ENCODE results near the gene SMOC2. TPM values are rescaled to one million over a fixed set of nuclear protein-coding genes. Genes with fewer than 3 reads are reported as not detected.

SMOC2 gene
- total RNA-seq, 1 experiment from 2014 or later, result not detected

DNA sequence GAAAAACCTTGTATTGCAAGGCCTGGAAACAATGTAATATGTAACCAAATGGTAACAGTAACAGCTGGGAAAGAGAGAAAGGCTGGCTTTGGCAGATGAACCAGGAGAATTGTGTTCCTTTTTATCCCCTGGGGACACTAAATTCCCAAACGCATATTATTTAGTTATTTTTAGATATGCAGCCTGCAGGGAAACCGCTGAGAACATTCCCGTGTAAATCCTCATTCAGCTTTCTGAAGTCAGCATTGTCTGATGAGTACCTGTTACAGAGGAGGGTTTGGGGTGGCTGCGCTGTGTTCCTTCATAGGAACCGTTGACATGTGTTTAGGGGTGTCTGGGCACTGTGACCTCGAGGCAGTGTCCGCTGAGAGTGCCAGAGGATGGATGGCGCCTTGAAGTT, 101.3 kb downstream of the SMOC2 start:
- DNase-seq (ENCODE audit: low read depth in 1 of 2, low spot score in 2 of 2), result no peak
- peaks cover 14% of the 10 kb centered on the region; the same call in 1 of the 2 replicates for H3K9me3 ChIP-seq (replicated peaks)
- H3K36me3 ChIP-seq, result no peaks in the 10 kb centered on the region

DNA sequence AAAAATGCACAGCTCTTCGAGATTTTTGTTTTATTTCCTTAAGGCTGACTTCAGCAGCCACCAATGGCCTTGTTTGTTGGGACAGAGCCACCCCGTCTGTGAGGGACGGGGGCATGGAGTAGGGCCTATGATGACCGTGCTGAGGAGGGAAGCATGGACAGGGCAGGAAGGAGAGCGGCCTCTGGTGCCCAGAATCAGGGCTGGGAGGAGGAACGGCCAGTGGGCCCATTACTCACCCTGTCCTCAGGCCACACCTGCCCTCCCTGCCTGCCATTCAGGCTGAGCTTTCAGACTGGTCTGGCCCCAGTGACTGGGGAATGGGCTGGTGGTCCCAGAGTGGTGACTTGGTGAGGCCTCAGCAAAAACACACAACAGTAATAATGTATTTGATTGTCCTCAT, 104.4 kb downstream of the SMOC2 start:
- Histone ChIP-seq H3K27me3 (replicated peaks) (no peaks in the 10 kb centered on the region), H3K9me3 (replicated peaks) (peaks cover 13% of the 10 kb centered on the region), H3K36me3 (no peaks in the 10 kb centered on the region)

More for the DNA sequence above, 101.3 kb downstream of the SMOC2 start:
- Histone ChIP-seq H3K4me1 (replicated peaks) (no peaks in the 10 kb centered on the region), H3K4me3 (no peak overlapping the region), H3K27ac (no peak overlapping the region), H3K27me3 (replicated peaks) (no peaks in the 10 kb centered on the region)

DNA sequence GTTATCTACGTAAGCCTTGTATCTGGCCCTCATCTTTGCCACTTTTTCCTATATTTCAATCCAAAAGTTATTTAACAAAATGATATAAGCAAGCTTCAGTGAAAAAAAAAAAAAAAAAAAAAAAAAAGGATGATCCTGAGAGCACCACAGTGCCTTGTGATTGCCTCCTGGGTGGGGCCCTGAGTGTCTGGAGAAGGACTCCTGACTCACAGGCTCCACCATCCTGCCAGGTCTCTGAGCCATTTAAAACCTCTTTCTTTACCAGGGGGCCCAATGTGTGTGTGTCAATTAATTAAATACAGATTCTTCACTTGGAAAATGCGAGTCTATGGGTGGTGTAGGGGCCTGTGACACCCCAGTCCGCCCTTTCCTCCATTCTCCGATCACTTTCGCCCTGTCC, 105.2 kb downstream of the SMOC2 start:
- no peak for DNase-seq (ENCODE audit: low read depth in 1 of 2, low spot score in 2 of 2)
- Histone ChIP-seq H3K4me1 (replicated peaks) (no peaks in the 10 kb centered on the region), H3K9me3 (replicated peaks) (peaks cover 13% of the 10 kb centered on the region), H3K4me3 (no peak overlapping the region), H3K27me3 (replicated peaks) (no peaks in the 10 kb centered on the region), H3K36me3 (no peaks in the 10 kb centered on the region), H3K27ac (no peak overlapping the region)

More for the DNA sequence above, 104.4 kb downstream of the SMOC2 start:
- no peak overlapping the region for H3K27ac ChIP-seq
- no peaks in the 10 kb centered on the region for H3K4me1 ChIP-seq (replicated peaks)
- no peak overlapping the region for H3K4me3 ChIP-seq
- DNase-seq (ENCODE audit: low read depth in 1 of 2, low spot score in 2 of 2), result no peak

DNA sequence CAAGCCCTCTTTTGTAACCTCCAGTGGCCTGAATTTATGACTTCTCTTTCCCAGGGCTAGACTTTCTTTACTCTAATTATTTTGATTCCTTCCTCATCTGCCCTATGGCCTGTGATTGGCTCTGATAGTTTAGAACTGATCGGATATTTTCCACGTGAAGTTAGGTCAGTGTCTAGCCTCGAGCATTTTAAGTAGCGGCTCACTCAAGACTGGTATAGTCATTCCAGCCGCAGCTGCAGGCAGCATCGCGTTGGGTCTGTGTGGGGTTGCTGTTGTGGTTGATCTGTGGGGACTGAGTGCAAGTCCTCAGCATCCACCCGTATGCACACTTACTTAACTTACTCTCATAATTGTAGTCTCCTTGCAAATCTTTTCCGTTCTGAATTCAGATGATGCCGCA, 105.7 kb downstream of the SMOC2 start:
- H3K9me3 ChIP-seq (replicated peaks), result peaks cover 13% of the 10 kb centered on the region
- no peaks in the 10 kb centered on the region for H3K4me1 ChIP-seq (replicated peaks)
- no peak for DNase-seq (ENCODE audit: low read depth in 1 of 2, low spot score in 2 of 2)
- no peaks in the 10 kb centered on the region for H3K36me3 ChIP-seq
- H3K27ac ChIP-seq, result no peak overlapping the region
- no peaks in the 10 kb centered on the region for H3K27me3 ChIP-seq (replicated peaks)
- no peak overlapping the region for H3K4me3 ChIP-seq

- H3K27me3 ChIP-seq (replicated peaks), result no peaks in the 10 kb centered on the region
- H3K4me1 ChIP-seq (replicated peaks), result no peaks in the 10 kb centered on the region
- peaks cover 2% of the 10 kb centered on the region; the same call in 1 of the 2 replicates for H3K9me3 ChIP-seq (replicated peaks)
- no peak overlapping the region for H3K4me3 ChIP-seq
- no peak for DNase-seq (ENCODE audit: low read depth in 1 of 2, low spot score in 2 of 2)
- no peak overlapping the region for H3K27ac ChIP-seq
- H3K36me3 ChIP-seq, result no peaks in the 10 kb centered on the region
Measured at GRCh38 chr6:168550326-168550725, 109.3 kb downstream of the SMOC2 start.

- Histone ChIP-seq H3K36me3 (no peaks in the 10 kb centered on the region), H3K4me3 (no peak overlapping the region), H3K27me3 (replicated peaks) (no peaks in the 10 kb centered on the region), H3K4me1 (replicated peaks) (no peaks in the 10 kb centered on the region), H3K9me3 (replicated peaks) (peaks cover 6% of the 10 kb centered on the region; the same call in 1 of the 2 replicates), H3K27ac (no peak overlapping the region)
- DNase-seq (ENCODE audit: low read depth in 1 of 2, low spot score in 2 of 2), result no peak
Measured at GRCh38 chr6:168554472-168554871, 113.5 kb downstream of the SMOC2 start.

DNA sequence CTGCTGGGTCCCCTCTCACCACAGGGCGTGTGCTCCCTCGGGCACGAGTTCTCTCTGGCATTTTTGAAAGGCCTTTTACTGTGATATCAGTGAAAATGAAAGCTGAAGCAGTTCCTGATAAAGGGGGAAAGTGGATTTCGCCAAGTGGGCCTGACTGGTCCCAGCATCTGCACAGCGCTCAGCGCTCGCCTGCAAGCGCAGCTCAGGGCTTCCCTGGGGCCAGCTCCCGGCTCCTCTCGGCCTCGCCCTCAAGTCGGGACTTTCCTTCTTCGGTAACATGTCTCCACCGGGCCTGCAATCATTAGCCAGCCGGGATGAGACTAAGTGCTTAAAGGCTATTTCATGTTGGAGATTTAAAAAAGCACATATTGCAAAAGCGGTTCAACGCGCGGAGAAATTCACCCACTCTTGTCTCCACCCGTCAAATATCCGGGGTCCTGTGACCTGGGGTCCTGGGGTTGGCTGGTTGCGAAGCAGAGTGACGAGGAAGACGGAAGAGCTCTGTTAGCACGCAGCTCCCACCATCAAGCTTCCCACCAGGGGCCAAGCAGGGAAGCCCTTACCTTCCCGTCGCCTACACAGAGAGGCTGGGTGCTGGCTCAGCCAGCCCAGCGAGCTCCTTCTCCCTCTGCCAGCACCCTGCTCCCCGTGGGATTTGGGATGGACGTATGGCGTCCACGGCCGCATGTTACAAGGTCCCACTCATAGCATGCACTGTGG, 114.1 kb downstream of the SMOC2 start:
- no peak overlapping the region for H3K4me3 ChIP-seq
- DNase-seq (ENCODE audit: low read depth in 1 of 2, low spot score in 2 of 2), result no peak
- no peaks in the 10 kb centered on the region for H3K36me3 ChIP-seq
- H3K4me1 ChIP-seq (replicated peaks), result no peaks in the 10 kb centered on the region
- no peaks in the 10 kb centered on the region for H3K27me3 ChIP-seq (replicated peaks)
- no peak overlapping the region for H3K27ac ChIP-seq
- H3K9me3 ChIP-seq (replicated peaks), result 0 out of 2 replicates have a peak, but pooled peaks cover 6% of the 10 kb centered on the region

DNA sequence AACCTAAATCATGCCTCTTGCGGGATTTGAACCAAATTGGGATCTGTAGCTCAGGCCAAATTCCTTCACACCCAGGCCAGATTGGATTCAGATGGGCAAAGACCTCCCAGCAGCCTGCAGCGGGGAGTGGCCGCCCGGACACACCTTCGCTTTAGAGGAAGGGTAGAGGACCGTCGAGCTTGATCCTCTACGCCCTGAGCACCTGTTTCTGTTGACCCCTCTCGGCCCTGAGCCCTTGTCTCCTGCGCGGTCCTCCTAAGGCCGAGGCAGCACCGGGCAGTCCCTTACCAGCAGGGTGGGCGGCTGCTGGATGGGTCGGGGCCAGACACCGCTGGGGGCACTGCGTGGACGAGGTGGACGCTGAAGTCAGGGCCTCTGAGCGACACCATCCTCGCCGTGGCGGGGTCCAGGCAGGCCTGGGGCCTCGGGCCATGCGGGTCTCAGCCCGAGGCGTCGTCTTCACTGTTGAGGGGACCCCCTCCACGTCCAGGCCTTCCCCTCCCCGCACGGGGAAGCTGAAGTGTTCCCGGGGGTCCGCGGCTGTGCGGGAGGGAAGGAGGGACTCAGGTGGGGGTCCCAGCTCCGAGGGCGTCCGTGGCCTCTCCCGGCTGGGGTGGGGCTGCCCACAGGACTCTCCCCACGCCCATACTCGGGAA, 114.8 kb downstream of the SMOC2 start:
- H3K4me1 ChIP-seq (replicated peaks), result no peaks in the 10 kb centered on the region
- DNase-seq (ENCODE audit: low read depth in 1 of 2, low spot score in 2 of 2), result no peak
- 0 out of 2 replicates have a peak, but pooled peaks cover 6% of the 10 kb centered on the region for H3K9me3 ChIP-seq (replicated peaks)
- H3K4me3 ChIP-seq, result no peak overlapping the region
- H3K36me3 ChIP-seq, result no peaks in the 10 kb centered on the region
- no peak overlapping the region for H3K27ac ChIP-seq
- H3K27me3 ChIP-seq (replicated peaks), result no peaks in the 10 kb centered on the region

DNA sequence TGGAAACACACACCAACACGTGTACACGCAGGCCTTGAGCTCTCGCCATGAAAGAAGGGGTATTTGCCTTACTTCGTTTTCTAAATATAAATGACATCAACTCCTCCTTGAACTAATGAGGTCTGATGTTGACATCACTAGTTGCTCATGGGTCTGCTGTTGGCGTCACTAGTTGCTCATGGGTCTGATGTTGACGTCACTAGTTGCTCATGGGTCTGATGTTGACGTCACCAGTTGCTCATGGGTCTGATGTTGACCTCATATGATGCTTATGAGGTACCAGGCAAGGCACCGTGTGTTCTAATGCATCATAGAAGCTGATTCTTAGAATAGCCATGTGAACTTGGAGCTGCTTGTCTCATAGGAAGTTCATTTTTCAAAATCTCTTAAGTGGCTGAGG, 116.5 kb downstream of the SMOC2 start:
- Histone ChIP-seq H3K4me1 (replicated peaks) (no peaks in the 10 kb centered on the region), H3K36me3 (no peaks in the 10 kb centered on the region), H3K4me3 (no peak overlapping the region), H3K27ac (no peak overlapping the region), H3K27me3 (replicated peaks) (no peaks in the 10 kb centered on the region), H3K9me3 (replicated peaks) (0 out of 2 replicates have a peak, but pooled peaks cover 6% of the 10 kb centered on the region)
- no peak for DNase-seq (ENCODE audit: low read depth in 1 of 2, low spot score in 2 of 2)

- Histone ChIP-seq H3K4me3 (no peak overlapping the region), H3K9me3 (replicated peaks) (0 out of 2 replicates have a peak, but pooled peaks cover 6% of the 10 kb centered on the region), H3K4me1 (replicated peaks) (no peaks in the 10 kb centered on the region), H3K36me3 (no peaks in the 10 kb centered on the region), H3K27me3 (replicated peaks) (no peaks in the 10 kb centered on the region), H3K27ac (no peak overlapping the region)
- no peak for DNase-seq (ENCODE audit: low read depth in 1 of 2, low spot score in 2 of 2)
Measured at GRCh38 chr6:168558686-168559085, 117.7 kb downstream of the SMOC2 start.

DNA sequence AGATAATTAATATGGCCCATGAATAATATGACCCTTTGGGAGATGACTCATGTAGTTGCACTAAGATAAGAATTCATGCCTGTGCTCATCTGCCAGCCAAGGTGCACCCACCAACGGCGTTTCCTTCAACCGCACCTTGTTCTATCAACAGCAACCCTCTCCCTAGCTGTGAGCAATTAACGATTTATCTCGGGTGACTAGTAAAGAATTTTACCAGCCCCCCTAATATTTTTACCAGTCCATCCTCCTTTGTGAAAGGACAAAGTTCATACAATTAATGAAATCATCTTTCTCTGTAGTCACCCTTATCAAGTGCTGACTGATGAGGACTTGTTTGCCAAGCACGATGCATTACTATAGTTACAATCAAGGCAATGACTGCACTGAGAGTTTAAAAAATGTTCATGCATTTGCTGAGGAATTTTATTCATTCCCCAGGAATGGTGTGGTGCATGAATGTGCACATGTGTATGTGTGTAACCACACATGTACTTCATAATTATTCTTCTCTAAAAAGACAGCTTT, 118.7 kb downstream of the SMOC2 start:
- Histone ChIP-seq H3K4me3 (no peak overlapping the region), H3K27ac (no peak overlapping the region), H3K4me1 (replicated peaks) (no peaks in the 10 kb centered on the region), H3K27me3 (replicated peaks) (no peaks in the 10 kb centered on the region), H3K9me3 (replicated peaks) (peaks cover 6% of the 10 kb centered on the region; the same call in 1 of the 2 replicates), H3K36me3 (no peaks in the 10 kb centered on the region)
- DNase-seq (ENCODE audit: low read depth in 1 of 2, low spot score in 2 of 2), result no peak

DNA sequence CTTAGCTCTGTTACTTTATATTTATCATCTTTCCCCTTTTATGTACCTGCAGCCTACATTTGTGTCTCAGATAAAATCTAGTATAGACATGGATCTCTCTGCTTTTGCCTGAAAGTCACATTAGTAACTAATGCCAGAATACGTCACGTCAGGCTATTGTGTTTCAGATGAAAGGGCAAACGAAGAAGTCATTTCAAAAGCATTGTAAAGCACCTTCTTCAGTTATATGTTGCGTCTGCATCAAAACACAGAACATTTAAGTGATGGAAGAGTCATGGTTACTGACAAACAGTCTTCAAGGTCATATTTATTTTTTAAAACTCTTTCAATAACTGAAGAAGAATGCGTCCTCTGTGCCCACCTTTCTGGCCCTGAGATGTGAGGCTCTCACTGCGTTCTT, 119.1 kb downstream of the SMOC2 start:
- Histone ChIP-seq H3K9me3 (replicated peaks) (peaks cover 6% of the 10 kb centered on the region; the same call in 1 of the 2 replicates), H3K36me3 (no peaks in the 10 kb centered on the region), H3K27me3 (replicated peaks) (no peaks in the 10 kb centered on the region), H3K4me3 (no peak overlapping the region), H3K4me1 (replicated peaks) (no peaks in the 10 kb centered on the region), H3K27ac (no peak overlapping the region)
- DNase-seq (ENCODE audit: low read depth in 1 of 2, low spot score in 2 of 2), result no peak

- no peaks in the 10 kb centered on the region for H3K4me1 ChIP-seq (replicated peaks)
- H3K4me3 ChIP-seq, result no peak overlapping the region
- DNase-seq (ENCODE audit: low read depth in 1 of 2, low spot score in 2 of 2), result no peak
- no peak overlapping the region for H3K27ac ChIP-seq
- no peaks in the 10 kb centered on the region for H3K27me3 ChIP-seq (replicated peaks)
- no peaks in the 10 kb centered on the region for H3K36me3 ChIP-seq
- H3K9me3 ChIP-seq (replicated peaks), result peaks cover 6% of the 10 kb centered on the region; the same call in 1 of the 2 replicates
Measured at GRCh38 chr6:168562576-168563151, 121.7 kb downstream of the SMOC2 start.

DNA sequence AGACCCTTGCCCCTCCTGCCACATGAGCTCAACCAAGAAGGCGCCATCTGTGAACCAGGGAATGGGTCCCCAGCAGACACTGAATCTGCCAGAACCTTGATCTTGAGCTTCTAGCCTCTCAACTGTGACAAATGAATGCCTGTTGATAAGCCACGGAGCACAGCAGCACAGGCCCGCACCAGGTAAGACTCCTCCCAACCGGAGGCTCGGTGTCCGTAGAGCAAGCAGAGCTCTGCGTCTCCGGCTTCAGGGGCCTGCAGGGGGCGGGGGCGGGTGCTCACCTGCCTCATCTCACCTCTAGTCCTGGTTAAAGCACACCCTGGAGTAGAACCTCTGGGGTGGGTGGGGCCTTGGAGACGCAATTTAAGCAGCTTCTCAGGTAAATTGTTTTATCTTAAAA, 122.7 kb downstream of the SMOC2 start:
- DNase-seq (ENCODE audit: low read depth in 1 of 2, low spot score in 2 of 2), result no peak
- H3K27ac ChIP-seq, result no peak overlapping the region
- H3K36me3 ChIP-seq, result no peaks in the 10 kb centered on the region
- no peak overlapping the region for H3K4me3 ChIP-seq
- no peaks in the 10 kb centered on the region for H3K27me3 ChIP-seq (replicated peaks)
- no peaks in the 10 kb centered on the region for H3K4me1 ChIP-seq (replicated peaks)
- H3K9me3 ChIP-seq (replicated peaks), result peaks cover 7% of the 10 kb centered on the region
